HUES6 (cell line): ENCODE results near the gene DYSF.

ENCODE experiments used
- H3K27ac ChIP-seq: 2 replicates; pipeline ENCODE4 v1.7.0; 2013; ENCODE audit warnings: low read depth, mild to moderate bottlenecking, low read length, inconsistent platforms
- H3K27me3 ChIP-seq: 2 replicates; pipeline ENCODE4 v1.6.1; 2013; ENCODE audit warnings: low read length; ENCODE audit not compliant: control insufficient read depth, insufficient read depth
- H3K36me3 ChIP-seq: 2 replicates; pipeline ENCODE4 v1.6.1; 2013; ENCODE audit warnings: low read length; ENCODE audit not compliant: control insufficient read depth, insufficient read depth
- H3K4me1 ChIP-seq: 2 replicates; pipeline ENCODE4 v1.6.1; 2013; ENCODE audit warnings: low read length; ENCODE audit not compliant: control insufficient read depth, insufficient read depth
- H3K4me3 ChIP-seq: 2 replicates; pipeline ENCODE4 v1.5.1; 2013; ENCODE audit warnings: low read depth, low read length
- H3K9ac ChIP-seq: one replicate; pipeline ENCODE4 v1.6.1; 2013; ENCODE audit warnings: mild to moderate bottlenecking, low read length
- H3K9me3 ChIP-seq: 2 replicates; pipeline ENCODE4 v1.6.1; 2013; ENCODE audit warnings: low read depth, low read length; ENCODE audit not compliant: control insufficient read depth, insufficient read depth

Gene DYSF

DNA sequence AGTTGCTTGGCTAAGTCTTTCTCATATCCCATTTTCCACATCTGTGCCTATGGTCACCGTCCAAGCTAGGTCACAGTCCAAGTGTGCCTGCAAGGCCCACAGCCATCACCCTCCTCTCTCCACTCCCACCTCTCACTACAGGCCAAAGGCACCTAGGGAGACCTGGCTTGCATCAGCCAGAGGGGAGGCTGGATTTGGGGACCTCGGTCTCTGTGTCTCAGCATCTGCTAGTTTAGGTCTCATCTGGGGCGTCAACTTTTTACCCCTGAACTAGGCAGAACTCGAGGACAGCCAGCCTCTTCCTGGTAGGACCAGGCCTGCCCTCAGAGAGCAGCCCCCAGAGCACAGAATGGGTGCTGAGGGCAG is 217.1 kb downstream of the DYSF start:
- no peak overlapping the region for H3K9ac ChIP-seq
- H3K36me3 ChIP-seq = peaks cover 3% of the 10 kb centered on the region; the same call in 1 of the 2 replicates
- H3K27me3 ChIP-seq = no peaks in the 10 kb centered on the region
- no peak overlapping the region for H3K27ac ChIP-seq
- H3K4me1 ChIP-seq = no peaks in the 10 kb centered on the region; the same call in 1 of the 2 replicates
- no peak overlapping the region for H3K4me3 ChIP-seq
- H3K9me3 ChIP-seq = no peaks in the 10 kb centered on the region

DNA sequence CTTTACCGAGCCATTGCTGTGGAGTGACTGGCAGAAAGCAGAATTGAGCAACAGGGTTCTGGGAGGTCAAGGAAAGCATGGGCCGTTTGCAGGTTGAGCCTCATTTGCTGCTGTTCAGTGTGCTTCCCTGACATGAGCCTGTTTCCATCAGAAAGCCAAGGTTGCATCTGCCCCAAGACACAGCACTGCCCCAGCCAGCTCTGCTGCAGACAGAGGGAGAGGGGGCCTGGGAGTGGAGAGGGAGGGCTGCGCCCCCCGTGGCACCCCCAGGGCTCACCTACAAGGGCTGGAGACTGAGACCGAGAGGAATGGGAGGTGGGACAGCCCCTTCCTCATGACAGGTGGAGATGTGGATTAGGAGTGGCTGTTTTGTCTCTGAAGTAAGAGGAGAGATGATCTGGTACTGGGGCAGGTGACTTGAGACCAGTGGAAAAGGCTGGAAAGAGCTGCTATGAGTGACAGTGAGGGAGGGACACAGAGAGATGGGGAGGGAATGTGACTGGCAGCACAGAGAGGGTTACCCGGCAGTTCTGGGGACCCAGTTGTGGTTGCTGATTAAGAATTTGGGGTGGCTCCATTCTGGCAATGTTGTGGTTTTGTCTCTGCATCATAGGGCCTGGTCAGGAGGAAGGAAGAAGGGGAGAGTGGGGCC is 218.0 kb downstream of the DYSF start:
- H3K9me3 ChIP-seq = no peaks in the 10 kb centered on the region
- H3K36me3 ChIP-seq = peaks cover 3% of the 10 kb centered on the region; the same call in 1 of the 2 replicates
- no peak overlapping the region for H3K27ac ChIP-seq
- H3K4me3 ChIP-seq = no peak overlapping the region
- no peaks in the 10 kb centered on the region; the same call in 1 of the 2 replicates for H3K4me1 ChIP-seq
- H3K27me3 ChIP-seq = no peaks in the 10 kb centered on the region
- H3K9ac ChIP-seq = no peak overlapping the region

GRCh38 chr2:71671895-71672825 is 218.8 kb downstream of the DYSF start:
- no peaks in the 10 kb centered on the region for H3K9me3 ChIP-seq
- peaks cover 3% of the 10 kb centered on the region; the same call in 1 of the 2 replicates for H3K36me3 ChIP-seq
- no peaks in the 10 kb centered on the region for H3K27me3 ChIP-seq
- no peak overlapping the region for H3K27ac ChIP-seq
- H3K4me3 ChIP-seq = no peak overlapping the region
- H3K9ac ChIP-seq = no peak overlapping the region
- H3K4me1 ChIP-seq = no peaks in the 10 kb centered on the region; the same call in 1 of the 2 replicates

DNA sequence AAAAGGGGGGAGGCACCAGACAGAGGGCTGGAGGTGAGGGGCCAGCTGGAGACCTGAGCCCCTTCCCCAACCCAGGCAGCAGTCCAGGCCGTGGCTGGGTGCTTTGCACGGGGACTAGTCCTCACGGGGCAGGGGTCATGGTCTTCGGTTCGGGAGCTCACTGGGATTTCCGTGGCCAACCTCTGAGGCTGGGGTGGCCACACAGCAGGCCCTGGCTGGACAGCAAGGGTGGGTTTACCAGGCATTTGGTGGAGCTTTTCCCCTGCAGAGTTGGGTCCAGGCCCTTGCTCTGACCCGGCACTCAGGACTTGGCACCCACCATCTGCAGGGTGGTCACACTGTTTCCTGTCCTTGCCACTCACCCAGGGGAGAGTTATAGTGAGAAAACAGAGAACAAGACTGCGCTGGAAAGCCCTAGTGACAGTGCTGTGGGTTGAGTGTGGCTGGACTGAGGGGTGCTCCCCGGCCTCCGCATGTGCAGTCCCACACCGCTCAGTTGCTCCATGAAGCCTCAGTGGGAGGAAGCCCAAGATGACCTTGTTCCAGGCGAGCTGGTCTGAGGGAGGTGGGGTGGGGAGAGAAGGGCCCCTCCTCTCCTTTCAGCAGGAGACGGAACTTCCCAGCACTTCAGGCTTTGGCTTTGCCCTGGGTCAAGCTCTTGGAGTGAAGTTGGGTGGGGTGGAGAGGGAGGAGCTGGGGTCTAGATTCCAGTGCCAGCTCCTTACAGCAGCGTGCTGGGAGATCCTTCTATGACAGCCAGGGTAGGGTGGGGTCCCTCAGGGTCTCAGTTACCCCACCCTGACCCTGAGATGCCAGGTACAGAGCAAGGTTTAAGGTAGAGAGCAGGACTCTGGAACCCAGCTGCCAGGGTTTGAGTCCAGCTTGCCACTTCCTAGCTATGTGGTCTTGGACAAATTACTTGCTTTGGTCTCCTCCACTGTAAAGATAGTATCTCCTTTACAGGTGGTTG is 219.8 kb downstream of the DYSF start:
- no peak overlapping the region for H3K4me3 ChIP-seq
- H3K9ac ChIP-seq = no peak overlapping the region
- no peaks in the 10 kb centered on the region; the same call in 1 of the 2 replicates for H3K4me1 ChIP-seq
- peaks cover 3% of the 10 kb centered on the region; the same call in 1 of the 2 replicates for H3K36me3 ChIP-seq
- no peak overlapping the region for H3K27ac ChIP-seq
- no peaks in the 10 kb centered on the region for H3K9me3 ChIP-seq
- no peaks in the 10 kb centered on the region for H3K27me3 ChIP-seq

DNA sequence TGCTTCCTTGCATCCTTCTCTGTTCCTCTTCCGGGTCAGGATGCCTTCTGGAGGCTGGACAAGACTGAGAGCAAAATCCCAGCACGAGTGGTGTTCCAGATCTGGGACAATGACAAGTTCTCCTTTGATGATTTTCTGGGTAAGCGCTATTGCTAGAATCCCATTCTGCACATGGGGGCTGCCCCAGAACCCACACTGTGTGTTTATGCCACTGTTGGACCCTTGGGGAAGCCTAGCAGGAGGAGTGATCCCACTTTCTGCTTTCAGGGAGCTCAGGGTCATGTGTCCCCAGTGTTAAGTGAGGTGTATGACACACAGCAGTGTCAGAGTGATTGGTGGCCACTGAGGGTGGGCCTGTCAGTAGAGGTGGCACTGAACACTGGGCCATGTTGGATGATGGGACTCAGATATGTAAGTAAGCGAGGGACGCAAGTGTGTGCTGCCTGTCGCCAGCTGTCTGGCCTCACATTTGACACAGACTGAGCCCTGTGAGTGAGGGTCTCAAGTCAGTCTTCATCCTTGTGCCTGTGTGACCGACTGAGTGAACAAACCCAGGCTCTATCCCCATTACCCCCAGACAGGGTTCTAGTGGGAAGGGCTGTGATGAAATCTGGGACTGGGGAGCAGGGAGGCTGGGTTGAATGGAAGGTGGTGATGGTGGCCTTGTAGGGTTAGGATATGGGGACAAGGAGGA is 220.9 kb downstream of the DYSF start:
- peaks cover 3% of the 10 kb centered on the region; the same call in 1 of the 2 replicates for H3K36me3 ChIP-seq
- no peaks in the 10 kb centered on the region for H3K9me3 ChIP-seq
- H3K4me3 ChIP-seq = no peak overlapping the region
- no peaks in the 10 kb centered on the region for H3K27me3 ChIP-seq
- no peaks in the 10 kb centered on the region; the same call in 1 of the 2 replicates for H3K4me1 ChIP-seq
- no peak overlapping the region for H3K9ac ChIP-seq
- no peak overlapping the region for H3K27ac ChIP-seq

- H3K4me3 ChIP-seq = no peak overlapping the region
- no peaks in the 10 kb centered on the region for H3K36me3 ChIP-seq
- no peaks in the 10 kb centered on the region; the same call in 1 of the 2 replicates for H3K4me1 ChIP-seq
- no peaks in the 10 kb centered on the region for H3K9me3 ChIP-seq
- H3K27me3 ChIP-seq = no peaks in the 10 kb centered on the region
- H3K27ac ChIP-seq = no peak overlapping the region
- H3K9ac ChIP-seq = no peak overlapping the region
Measured at GRCh38 chr2:71675296-71675695, 221.9 kb downstream of the DYSF start.

DNA sequence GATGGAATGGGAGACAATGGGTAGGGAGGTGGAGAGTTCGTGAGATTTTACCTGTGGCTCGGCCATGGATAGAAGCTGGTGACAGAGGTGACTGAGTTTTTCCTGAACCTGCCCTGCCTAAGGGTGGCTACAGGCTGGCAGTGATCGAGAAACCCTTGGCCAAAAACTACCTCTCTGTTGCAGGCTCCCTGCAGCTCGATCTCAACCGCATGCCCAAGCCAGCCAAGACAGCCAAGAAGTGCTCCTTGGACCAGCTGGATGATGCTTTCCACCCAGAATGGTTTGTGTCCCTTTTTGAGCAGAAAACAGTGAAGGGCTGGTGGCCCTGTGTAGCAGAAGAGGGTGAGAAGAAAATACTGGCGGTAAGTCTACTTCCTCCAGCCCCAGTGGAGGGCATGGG is 225.5 kb downstream of the DYSF start:
- no peaks in the 10 kb centered on the region for H3K9me3 ChIP-seq
- H3K4me3 ChIP-seq = no peak overlapping the region
- no peak overlapping the region for H3K27ac ChIP-seq
- no peak overlapping the region for H3K9ac ChIP-seq
- no peaks in the 10 kb centered on the region for H3K4me1 ChIP-seq
- no peaks in the 10 kb centered on the region for H3K27me3 ChIP-seq
- H3K36me3 ChIP-seq = 0 out of 2 replicates have a peak, but pooled peaks cover 2% of the 10 kb centered on the region

GRCh38 chr2:71679491-71679890 is 226.1 kb downstream of the DYSF start:
- Histone ChIP-seq H3K9ac (no peak overlapping the region), H3K9me3 (no peaks in the 10 kb centered on the region), H3K4me1 (no peaks in the 10 kb centered on the region), H3K27ac (no peak overlapping the region), H3K27me3 (no peaks in the 10 kb centered on the region), H3K4me3 (no peak overlapping the region), H3K36me3 (0 out of 2 replicates have a peak, but pooled peaks cover 2% of the 10 kb centered on the region)

DNA sequence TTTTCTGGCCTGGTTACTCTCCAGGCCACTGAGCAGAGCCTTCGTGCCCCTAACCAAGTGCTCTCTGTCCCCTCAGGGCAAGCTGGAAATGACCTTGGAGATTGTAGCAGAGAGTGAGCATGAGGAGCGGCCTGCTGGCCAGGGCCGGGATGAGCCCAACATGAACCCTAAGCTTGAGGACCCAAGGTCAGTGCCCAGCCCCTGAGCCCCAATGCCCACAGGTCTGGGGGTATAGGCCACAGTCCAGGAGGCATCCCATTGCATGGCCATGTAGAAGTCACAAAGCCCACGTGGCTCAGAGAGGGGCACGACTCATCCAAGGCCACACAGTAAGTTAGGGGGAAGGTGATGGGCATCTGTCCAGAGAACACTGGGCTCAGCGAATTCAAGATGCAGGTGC is 227.6 kb downstream of the DYSF start:
- Histone ChIP-seq H3K9ac (no peak overlapping the region), H3K9me3 (no peaks in the 10 kb centered on the region), H3K4me3 (no peak overlapping the region), H3K4me1 (no peaks in the 10 kb centered on the region), H3K27ac (no peak overlapping the region), H3K36me3 (0 out of 2 replicates have a peak, but pooled peaks cover 2% of the 10 kb centered on the region), H3K27me3 (no peaks in the 10 kb centered on the region)

GRCh38 chr2:71681626-71682025 is 228.3 kb downstream of the DYSF start:
- no peaks in the 10 kb centered on the region for H3K27me3 ChIP-seq
- H3K9me3 ChIP-seq = no peaks in the 10 kb centered on the region
- no peak overlapping the region for H3K9ac ChIP-seq
- no peak overlapping the region for H3K27ac ChIP-seq
- H3K4me3 ChIP-seq = no peak overlapping the region
- 0 out of 2 replicates have a peak, but pooled peaks cover 2% of the 10 kb centered on the region for H3K36me3 ChIP-seq
- H3K4me1 ChIP-seq = no peaks in the 10 kb centered on the region
